ENCODE results near the gene C11orf86. TPM values are rescaled to one million over a fixed set of nuclear protein-coding genes. Genes with fewer than 3 reads are reported as not detected.

C11orf86 gene
- total RNA-seq, 1 donor from 2014 or later = not detected

GRCh38 chr11:66967670-66968425, 7.3 kb upstream of the C11orf86 start:
- Histone ChIP-seq H3K9ac (ENCODE audit: low read length) (no peak overlapping the region), H4K20me1 (ENCODE audit: insufficient read depth, low read length) (no peaks in the 10 kb centered on the region), H3K79me2 (ENCODE audit: insufficient read depth, low read length) (no peaks in the 10 kb centered on the region), H3K4me3 (ENCODE audit: insufficient read depth, low read depth, low read length) (no peak overlapping the region), H3K9me3 (ENCODE audit: insufficient read depth, low read depth, low read length) (no peaks in the 10 kb centered on the region), H3K27ac (ENCODE audit: low read depth, low read length) (peak overlapping the region; percentile 42), H3K4me2 (ENCODE audit: low read length) (peak overlapping the region; percentile 39), H3K36me3 (ENCODE audit: insufficient read depth, low read length) (no peaks in the 10 kb centered on the region), H3K4me1 (ENCODE audit: insufficient read depth, low read length) (peaks cover 33% of the 10 kb centered on the region), H2AFZ (ENCODE audit: low read depth, low read length) (no peak overlapping the region), H3K27me3 (ENCODE audit: insufficient read depth, low read length) (no peaks in the 10 kb centered on the region)
- DNase-seq (ENCODE audit: low read depth) = peak; percentile 72
- Mint-ChIP-seq H3K4me1 (ENCODE audit: low read depth, unreplicated experiment) (peaks cover 28% of the 10 kb centered on the region), H3K9me3 (ENCODE audit: unreplicated experiment) (no peaks in the 10 kb centered on the region), H3K27me3 (ENCODE audit: low read depth, unreplicated experiment) (peaks cover 3% of the 10 kb centered on the region), H3K27ac (ENCODE audit: unreplicated experiment) (peak overlapping the region; percentile 55), H3K4me3 (ENCODE audit: unreplicated experiment) (no peak overlapping the region), H3K36me3 (ENCODE audit: low read depth, unreplicated experiment) (no peaks in the 10 kb centered on the region)
- no peak for FAIRE-seq
- no peak for TF ChIP-seq EZH2 (IDR thresholded peaks at IDR 0.05; ENCODE audit: insufficient read depth, low read length)
- TF ChIP-seq, protein P1, sequence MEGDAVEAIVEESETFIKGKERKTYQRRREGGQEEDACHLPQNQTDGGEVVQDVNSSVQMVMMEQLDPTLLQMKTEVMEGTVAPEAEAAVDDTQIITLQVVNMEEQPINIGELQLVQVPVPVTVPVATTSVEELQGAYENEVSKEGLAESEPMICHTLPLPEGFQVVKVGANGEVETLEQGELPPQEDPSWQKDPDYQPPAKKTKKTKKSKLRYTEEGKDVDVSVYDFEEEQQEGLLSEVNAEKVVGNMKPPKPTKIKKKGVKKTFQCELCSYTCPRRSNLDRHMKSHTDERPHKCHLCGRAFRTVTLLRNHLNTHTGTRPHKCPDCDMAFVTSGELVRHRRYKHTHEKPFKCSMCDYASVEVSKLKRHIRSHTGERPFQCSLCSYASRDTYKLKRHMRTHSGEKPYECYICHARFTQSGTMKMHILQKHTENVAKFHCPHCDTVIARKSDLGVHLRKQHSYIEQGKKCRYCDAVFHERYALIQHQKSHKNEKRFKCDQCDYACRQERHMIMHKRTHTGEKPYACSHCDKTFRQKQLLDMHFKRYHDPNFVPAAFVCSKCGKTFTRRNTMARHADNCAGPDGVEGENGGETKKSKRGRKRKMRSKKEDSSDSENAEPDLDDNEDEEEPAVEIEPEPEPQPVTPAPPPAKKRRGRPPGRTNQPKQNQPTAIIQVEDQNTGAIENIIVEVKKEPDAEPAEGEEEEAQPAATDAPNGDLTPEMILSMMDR (IDR thresholded peaks at IDR 0.05; ENCODE audit: insufficient read depth, low read depth, low read length) = no peak

DNA sequence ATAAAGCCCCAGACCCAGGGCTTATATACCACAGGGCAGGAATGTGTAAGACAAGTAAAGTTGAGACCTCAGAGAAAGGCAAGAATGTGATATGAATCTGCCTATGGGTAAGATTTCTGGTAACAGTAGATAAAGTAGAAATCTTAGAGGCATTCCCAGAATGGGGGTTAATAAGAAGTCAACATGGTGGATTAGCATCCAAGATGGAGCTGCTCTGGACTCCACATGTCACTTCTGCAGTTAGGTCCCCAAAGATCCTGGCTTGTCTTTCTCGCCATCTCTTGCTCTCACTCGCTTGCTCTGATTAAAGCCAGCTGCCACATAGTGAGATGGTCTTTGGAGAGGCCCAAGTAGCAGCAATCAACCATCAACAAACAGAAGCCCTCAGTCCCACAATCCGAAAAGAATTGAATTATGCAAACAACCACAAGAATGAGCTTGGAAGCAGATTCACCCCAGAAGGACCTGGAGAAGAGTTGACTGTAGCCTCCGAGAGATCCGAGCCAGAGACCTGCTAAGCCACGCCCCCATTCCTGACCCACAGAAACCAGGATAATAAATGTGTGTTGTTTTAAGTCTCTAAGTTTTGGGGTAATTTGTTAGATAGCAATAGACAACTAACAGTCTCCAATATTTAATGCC, 5.4 kb upstream of the C11orf86 start:
- Histone ChIP-seq H3K4me2 (ENCODE audit: low read length) (peak overlapping the region; percentile 76), H3K9ac (ENCODE audit: low read length) (peak overlapping the region; percentile 66), H3K79me2 (ENCODE audit: insufficient read depth, low read length) (no peaks in the 10 kb centered on the region), H3K9me3 (ENCODE audit: insufficient read depth, low read depth, low read length) (no peaks in the 10 kb centered on the region), H2AFZ (ENCODE audit: low read depth, low read length) (no peak overlapping the region), H3K4me1 (ENCODE audit: insufficient read depth, low read length) (peaks cover 33% of the 10 kb centered on the region), H3K27me3 (ENCODE audit: insufficient read depth, low read length) (no peaks in the 10 kb centered on the region), H3K36me3 (ENCODE audit: insufficient read depth, low read length) (no peaks in the 10 kb centered on the region), H3K27ac (ENCODE audit: low read depth, low read length) (peak overlapping the region; percentile 96), H3K4me3 (ENCODE audit: insufficient read depth, low read depth, low read length) (no peak overlapping the region), H4K20me1 (ENCODE audit: insufficient read depth, low read length) (no peaks in the 10 kb centered on the region)
- H3K4me1 Mint-ChIP-seq (ENCODE audit: low read depth, unreplicated experiment) = peaks cover 28% of the 10 kb centered on the region
- H3K9me3 Mint-ChIP-seq (ENCODE audit: unreplicated experiment) = no peaks in the 10 kb centered on the region
- H3K4me3 Mint-ChIP-seq (ENCODE audit: unreplicated experiment) = no peak overlapping the region
- DNase-seq (ENCODE audit: low read depth) (peak; percentile 95), FAIRE-seq (no peak)
- no peaks in the 10 kb centered on the region for H3K36me3 Mint-ChIP-seq (ENCODE audit: low read depth, unreplicated experiment)
- H3K27me3 Mint-ChIP-seq (ENCODE audit: low read depth, unreplicated experiment) = peaks cover under 1% of the 10 kb centered on the region
- H3K27ac Mint-ChIP-seq (ENCODE audit: unreplicated experiment) = peak overlapping the region; percentile 97
- TF ChIP-seq, protein P1 (IDR thresholded peaks at IDR 0.05; ENCODE audit: insufficient read depth, low read depth, low read length) = no peak
- no peak for TF ChIP-seq EZH2 (IDR thresholded peaks at IDR 0.05; ENCODE audit: insufficient read depth, low read length)
